Omental fat pad (tissue), 4 donors: ENCODE measurements around the gene EME2. TPM values are rescaled to one million over a fixed set of nuclear protein-coding genes. Genes with fewer than 3 reads are reported as not detected.

Source experiments
- ATAC-seq: fragments of 150-250 bp; one replicate; pipeline ENCODE4 v1.9.1; 2016; ENCODE audit warnings: mild to moderate bottlenecking, moderate library complexity; ENCODE audit not compliant: low FRiP score
- DNase-seq: peaks from one replicate; pipeline ENCODE4 v3.0.0-alpha.2; 2019; ENCODE audit warnings: low spot score
- total RNA-seq, 4 donors: library from RNA; depleted of rRNA; stranded (reverse); fragments of >200 nt; gene quantifications; one replicate each; pipeline ENCODE4 v1.1.0, GENCODE V29; 2016
- TF ChIP-seq, protein P1 (sequence below), 3 donors: fragments of 450-650 bp; IDR thresholded peaks; one replicate each; pipeline ENCODE4 v1.5.1; 2016 to 2017; ENCODE audit warnings: antibody characterized with exemption in 3 of 3, mild to moderate bottlenecking in 3 of 3, moderate library complexity in 2 of 3

Gene EME2
- total RNA-seq, 4 donors from 2014 or later = 5.9 to 16.2 (median 7.1) TPM

DNA sequence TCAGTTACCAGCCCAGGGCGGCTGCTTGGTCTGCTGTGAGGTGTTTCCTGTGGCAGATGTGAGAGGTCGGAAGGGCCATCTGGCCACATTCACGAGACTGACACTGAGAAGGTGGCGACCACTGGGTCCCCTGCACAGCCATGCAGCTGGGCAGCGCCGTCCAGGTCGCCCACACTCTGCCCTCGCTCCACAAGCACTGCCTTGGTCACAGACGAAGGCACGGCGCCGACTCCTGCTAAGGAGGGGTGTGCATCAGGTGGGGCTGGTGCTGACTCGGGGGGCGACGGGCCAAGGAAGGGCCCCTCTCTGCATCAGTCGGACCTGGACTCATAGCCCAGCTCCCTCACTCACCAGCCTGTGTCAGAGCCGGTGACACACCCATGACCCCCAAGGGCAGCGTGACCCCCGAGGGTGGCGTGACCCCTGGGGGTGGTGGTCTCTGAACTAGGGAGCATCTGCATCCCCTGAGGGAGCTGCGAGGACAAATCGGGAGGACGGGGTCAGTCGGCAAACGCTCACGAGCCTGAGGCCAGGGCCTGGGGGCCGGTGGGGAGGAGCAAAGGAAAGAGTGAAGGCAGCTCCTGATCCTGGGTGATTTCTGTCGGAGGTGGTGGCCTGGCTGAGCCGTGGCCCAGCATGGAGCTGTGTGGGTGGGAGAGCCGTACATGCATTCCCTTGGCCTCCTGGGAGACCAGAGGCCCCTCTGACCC, 31.7 kb upstream of the EME2 start:
- DNase-seq (no peak), ATAC-seq (no peak)
- TF ChIP-seq, protein P1, sequence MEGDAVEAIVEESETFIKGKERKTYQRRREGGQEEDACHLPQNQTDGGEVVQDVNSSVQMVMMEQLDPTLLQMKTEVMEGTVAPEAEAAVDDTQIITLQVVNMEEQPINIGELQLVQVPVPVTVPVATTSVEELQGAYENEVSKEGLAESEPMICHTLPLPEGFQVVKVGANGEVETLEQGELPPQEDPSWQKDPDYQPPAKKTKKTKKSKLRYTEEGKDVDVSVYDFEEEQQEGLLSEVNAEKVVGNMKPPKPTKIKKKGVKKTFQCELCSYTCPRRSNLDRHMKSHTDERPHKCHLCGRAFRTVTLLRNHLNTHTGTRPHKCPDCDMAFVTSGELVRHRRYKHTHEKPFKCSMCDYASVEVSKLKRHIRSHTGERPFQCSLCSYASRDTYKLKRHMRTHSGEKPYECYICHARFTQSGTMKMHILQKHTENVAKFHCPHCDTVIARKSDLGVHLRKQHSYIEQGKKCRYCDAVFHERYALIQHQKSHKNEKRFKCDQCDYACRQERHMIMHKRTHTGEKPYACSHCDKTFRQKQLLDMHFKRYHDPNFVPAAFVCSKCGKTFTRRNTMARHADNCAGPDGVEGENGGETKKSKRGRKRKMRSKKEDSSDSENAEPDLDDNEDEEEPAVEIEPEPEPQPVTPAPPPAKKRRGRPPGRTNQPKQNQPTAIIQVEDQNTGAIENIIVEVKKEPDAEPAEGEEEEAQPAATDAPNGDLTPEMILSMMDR (IDR thresholded peaks at IDR 0.05) = no peak

DNA sequence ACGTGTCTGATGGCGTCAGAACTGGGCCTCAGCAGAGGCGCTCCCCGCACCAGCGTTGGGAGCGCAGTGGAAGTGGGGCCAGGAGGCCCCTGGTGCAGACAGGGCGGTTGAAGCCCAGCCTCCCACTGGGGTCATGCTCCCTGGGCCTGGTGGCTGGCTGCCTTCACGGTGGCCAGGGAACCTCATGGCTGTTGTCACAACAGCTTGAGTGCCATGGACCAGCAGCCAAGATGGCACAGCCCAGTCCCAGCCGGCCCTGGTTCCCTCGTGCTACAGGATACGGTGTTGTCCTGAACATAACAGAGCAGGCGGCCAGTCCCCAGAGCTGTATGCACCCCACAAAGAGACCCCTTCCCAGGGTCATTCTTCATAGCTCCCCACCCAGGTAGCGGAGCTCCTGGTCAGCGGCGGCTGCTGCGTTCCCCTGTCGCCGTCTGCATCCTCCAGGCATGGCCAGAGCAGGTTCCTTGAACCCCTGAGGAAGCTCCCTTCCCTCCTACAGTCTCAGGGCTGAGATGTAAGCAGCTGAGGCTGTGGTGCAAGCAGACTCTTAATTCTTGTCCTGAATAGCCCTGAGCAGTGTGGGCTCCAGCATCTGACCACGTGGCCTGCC, 31.0 kb upstream of the EME2 start:
- ATAC-seq = no peak
- no peak for DNase-seq
- TF ChIP-seq, protein P1 (IDR thresholded peaks at IDR 0.05) = no peak

DNA sequence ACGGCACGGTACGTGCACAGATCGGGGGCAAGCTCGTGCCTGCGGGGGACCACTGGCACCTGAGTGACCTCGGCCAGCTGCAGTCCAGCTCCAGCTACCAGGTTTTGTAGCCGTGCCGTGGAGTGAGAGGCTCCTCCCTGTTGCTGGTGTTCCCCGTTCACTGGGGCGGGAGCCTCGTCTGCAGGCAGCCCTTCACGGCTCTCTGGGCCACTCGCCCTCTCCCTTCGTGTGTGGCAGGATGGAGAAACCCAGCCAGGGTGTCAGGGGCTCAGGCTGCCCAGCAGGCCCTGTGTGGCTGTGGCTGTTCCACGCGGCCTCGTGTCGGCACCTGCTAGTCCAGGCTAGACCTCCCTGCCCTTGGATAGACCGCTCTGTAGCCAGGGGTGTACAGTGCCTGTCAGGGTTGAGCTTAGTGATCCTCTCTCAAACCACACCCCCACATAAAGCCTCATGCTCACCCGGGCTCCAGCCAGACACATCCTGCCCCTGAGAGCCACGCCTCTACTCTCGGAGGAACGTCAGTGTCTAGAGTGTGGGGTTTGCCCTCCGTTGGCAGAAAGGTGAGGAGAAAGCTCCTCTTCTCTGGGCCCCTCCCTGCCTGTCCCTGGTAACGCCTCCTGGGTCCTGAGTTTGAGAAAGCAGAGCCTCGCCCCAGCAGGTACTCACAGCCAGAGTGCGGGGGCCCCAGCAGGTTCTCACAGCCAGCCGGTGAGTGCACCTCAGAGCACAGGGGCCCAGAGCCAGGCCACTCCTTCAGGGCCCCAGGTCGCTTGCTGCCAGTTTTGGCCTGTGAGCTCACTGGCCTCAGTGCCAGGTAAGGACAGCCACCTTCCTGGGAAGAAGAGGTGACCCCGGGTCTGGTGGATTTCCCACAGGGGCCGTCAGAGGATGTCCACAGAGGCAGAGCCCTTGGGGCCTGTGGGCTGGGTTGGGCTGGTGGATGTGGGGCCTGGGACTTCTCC, 29.0 kb upstream of the EME2 start:
- DNase-seq (no peak), ATAC-seq (no peak)
- TF ChIP-seq, protein P1 (IDR thresholded peaks at IDR 0.05) = no peak

DNA sequence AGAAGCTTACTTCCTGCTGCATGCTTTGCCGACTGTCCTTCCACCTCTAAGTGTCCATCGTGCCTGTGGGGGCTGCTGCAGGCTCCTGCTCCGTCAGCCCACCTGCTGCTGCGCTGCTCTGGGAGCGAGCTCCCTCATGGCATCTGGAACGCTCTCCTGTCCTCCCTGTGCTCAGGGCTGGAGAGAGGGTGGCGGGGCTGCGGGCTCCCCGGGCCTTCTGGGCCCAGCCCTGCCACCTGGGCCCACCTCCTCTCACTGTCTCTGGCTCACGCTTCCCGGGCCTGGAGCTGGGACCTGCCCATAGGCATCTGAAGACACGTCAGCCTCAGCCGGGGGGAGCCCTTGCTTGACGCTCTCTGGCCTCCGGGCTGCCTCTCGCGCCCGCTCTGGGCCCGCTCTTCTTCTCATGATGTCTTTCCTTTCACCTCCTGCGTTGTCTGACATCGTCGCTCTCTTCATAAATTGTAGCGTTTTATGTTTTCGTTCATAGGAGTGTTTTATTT, 28.2 kb upstream of the EME2 start:
- TF ChIP-seq, protein P1 (IDR thresholded peaks at IDR 0.05) = no peak
- DNase-seq (no peak), ATAC-seq (no peak)

DNA sequence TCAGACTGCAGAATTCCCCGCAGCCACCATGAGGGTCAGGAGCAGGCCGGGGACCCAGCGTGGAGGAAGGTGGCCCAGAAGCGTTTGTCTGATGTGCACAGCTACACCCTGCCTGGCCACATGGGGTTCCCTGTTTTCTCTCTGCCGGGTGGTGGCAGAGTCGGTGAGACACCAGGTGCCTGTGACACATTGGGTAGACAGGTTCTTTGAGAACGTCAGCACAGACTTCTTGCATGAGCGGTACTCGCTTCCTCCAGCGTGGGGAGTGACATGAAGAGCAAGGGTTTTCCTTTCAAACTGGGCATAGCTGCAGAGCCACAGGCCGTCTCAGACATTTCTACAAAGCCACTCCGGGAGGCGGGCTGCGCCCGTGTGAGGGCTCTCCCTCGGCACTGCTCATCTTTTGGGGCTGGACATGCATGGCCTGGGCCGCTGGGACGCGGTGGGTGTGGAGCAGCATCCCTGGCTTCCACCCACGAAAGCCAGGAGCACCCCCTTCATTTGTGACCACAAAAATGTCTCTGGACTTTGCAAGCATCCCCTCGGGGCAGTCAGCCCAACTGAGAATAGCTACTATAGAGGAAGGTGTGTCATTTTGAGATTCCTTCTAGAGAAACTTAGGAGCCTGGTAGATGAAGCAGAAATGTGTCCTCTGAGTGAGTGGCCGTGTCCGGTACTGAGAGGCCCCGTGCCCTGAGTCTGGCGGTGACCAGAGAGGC, 27.3 kb upstream of the EME2 start:
- ATAC-seq (no peak), DNase-seq (no peak)
- TF ChIP-seq, protein P1 (IDR thresholded peaks at IDR 0.05) = no peak

DNA sequence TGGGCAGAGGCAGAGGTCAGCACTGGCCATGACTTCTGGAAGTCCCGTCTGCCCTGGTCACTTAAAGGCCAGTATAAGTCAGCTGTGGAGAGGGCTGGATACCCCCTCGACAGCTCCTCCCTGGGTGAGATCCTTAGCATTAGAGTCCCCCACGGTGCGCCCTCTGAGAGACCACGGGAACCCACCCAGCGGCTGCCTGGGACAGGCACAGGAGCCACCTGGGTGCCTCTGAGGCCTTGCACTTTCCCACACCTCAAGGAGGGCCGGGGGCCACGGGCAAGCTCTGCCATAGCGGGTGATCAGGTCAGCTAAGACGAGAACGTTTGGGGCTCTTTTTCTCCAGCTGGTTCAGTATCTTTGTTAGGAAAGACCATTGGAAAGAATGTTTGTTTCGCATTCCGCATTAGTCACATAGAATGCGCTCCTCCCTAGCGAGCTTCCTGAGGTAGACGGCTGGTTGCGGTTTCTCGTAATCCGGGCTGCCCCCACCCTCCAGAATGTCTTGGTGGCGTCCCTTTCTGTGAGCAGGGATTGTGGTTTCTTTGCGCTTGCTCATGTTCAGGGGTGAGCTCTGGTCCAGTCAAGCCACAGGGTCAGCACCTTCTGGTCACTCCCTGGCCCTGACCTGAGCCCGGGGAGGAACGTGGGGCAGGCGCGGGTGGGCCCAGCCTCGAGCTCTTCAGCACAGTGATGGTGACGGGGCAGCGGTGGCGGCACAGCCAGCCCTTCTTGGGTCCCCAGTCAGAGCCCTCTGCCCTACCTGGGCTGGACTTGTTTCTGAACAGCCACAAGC, 26.5 kb upstream of the EME2 start:
- DNase-seq (no peak), ATAC-seq (no peak)
- TF ChIP-seq, protein P1 (IDR thresholded peaks at IDR 0.05) = no peak
